Activated CD4-positive, alpha-beta T cell treated with anti-CD3 and anti-CD28 coated beads, Interleukin-2, amount 10 ng/mL, durations not matched to agents 24 days and 14 days (primary cell): Measurements from ENCODE around the gene LXN. TPM values are rescaled to one million over a fixed set of nuclear protein-coding genes. Genes with fewer than 3 reads are reported as not detected.

Experiments used
- total RNA-seq: library from RNA; stranded (reverse); gene quantifications from 2 replicates; pipeline ENCODE4 v1.2.3, GENCODE V29; 2022

LXN gene
- total RNA-seq, 1 donor from 2014 or later = 16.2 TPM

Other genes starting within 250 kb of the LXN start
- 0.50 and 0.77 TPM in 2 replicates for gene MLF1, start 101.5 kb downstream of the LXN start, total RNA-seq
- 73.4 and 75.6 TPM in 2 replicates for gene GFM1, start 28.1 kb downstream of the LXN start, total RNA-seq
- gene RARRES1, start 59.8 kb upstream of the LXN start, total RNA-seq = not detected in 2 replicates
- 20.4 and 23.2 TPM in 2 replicates for gene MFSD1, start 129.4 kb upstream of the LXN start, total RNA-seq